Fibroblast of villous mesenchyme (primary cell): ENCODE results near the gene PC. TPM values are rescaled to one million over a fixed set of nuclear protein-coding genes. Genes with fewer than 3 reads are reported as not detected.

Source experiments
- DNase-seq: peaks from one replicate; pipeline ENCODE4 v3.0.0-alpha.2; 2010; ENCODE audit warnings: low read depth
- H3K4me3 ChIP-seq: 2 replicates; pipeline ENCODE4 v1.5.1; 2011; ENCODE audit warnings: low read depth, mild to moderate bottlenecking, low read length
- total RNA-seq: library from RNA; depleted of rRNA; stranded (reverse); fragments of >200 nt; gene quantifications from 2 replicates; pipeline ENCODE4 v1.2.3, GENCODE V29; 2012
- TF ChIP-seq, protein P1 (sequence below): IDR thresholded peaks from 2 replicates; pipeline ENCODE4 v1.5.1; 2012; ENCODE audit warnings: low read depth, mild to moderate bottlenecking, low read length; ENCODE audit not compliant: insufficient read depth

Gene PC
- total RNA-seq, 1 donor, result 11.7 TPM

- no peak overlapping the region for H3K4me3 ChIP-seq
- TF ChIP-seq, protein P1, sequence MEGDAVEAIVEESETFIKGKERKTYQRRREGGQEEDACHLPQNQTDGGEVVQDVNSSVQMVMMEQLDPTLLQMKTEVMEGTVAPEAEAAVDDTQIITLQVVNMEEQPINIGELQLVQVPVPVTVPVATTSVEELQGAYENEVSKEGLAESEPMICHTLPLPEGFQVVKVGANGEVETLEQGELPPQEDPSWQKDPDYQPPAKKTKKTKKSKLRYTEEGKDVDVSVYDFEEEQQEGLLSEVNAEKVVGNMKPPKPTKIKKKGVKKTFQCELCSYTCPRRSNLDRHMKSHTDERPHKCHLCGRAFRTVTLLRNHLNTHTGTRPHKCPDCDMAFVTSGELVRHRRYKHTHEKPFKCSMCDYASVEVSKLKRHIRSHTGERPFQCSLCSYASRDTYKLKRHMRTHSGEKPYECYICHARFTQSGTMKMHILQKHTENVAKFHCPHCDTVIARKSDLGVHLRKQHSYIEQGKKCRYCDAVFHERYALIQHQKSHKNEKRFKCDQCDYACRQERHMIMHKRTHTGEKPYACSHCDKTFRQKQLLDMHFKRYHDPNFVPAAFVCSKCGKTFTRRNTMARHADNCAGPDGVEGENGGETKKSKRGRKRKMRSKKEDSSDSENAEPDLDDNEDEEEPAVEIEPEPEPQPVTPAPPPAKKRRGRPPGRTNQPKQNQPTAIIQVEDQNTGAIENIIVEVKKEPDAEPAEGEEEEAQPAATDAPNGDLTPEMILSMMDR, result no peak
- DNase-seq, result no peak
These were observed 92.2 kb downstream of the PC start for GRCh38 chr11:66866007-66866406.

DNA sequence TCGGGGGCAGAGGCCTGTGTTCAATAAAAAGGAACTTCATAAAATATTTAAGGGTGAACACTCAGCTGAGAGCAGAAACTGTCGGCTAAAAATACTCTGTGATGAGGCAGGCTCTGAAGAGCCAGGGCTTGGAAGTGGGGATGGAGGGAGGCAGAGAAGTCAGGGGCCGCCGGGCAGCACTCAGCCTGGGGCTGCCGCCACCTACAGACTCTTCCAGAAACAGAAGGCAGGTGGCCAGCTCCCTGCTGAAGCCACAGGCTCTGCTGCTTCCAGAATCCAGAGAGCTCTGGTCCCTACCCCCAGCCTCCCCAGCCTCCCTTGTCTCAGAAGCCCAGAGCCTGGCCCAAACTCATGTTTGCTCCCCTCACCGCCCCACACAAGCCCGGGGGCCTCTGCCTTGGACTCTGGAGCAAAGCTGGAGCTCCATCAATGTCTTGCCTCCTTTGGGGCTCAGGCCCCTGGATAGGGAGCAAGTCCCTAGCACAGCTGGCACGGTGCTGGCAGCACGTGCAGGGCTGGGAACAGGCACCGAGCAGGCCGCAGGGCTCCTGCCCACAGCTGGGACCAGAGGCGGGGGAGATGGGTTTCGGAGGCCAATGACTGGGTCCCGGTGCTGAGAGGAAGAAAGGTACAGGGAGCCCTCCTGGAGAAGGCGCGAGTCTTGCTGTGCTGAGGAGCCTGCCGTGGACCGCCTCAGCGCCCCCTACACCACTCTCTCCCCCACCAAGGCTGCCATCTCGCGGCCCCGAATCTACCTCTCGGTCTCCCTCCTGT lies 93.1 kb downstream of the PC start:
- H3K4me3 ChIP-seq, result no peak overlapping the region
- DNase-seq, result no peak
- TF ChIP-seq, protein P1, result no peak

- no peak overlapping the region for H3K4me3 ChIP-seq
- DNase-seq, result no peak
- TF ChIP-seq, protein P1, result no peak
These were observed 93.8 kb downstream of the PC start for GRCh38 chr11:66864172-66864901.

DNA sequence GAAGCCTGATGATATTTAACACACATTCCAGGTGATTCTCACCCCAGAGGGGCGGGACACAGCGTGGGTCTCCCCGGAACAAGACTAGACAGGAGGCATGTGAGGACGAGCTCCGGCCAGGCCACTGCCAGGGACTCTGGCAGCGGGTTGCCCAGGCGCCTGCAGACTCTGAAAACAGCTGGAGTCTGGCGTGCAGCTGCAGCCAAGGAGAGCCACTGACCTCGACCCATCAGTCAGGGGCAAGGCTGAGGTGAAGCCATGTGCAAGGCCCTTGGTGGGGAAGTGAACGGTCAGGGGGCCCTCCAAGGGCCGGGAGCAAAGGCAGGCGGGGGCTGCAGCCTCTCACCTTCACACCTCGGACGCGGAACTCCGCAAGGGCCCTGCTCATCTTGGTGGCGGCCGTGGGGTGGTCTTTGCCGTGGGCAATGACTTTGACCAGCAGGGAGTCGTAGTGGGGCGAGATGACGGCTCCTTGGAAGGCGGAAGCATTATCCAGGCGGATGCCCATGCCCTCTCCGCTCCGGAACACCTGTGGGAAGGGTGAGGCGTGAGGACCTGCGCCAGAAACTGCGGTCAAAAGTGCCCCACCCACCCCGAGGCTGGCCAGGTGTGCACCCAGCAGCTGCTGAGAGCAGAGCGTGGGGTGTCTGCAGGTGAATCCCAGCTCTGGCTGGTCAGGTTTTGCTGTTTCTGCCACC lies 94.6 kb downstream of the PC start:
- DNase-seq, result no peak
- TF ChIP-seq, protein P1, result no peak
- no peak overlapping the region for H3K4me3 ChIP-seq

DNA sequence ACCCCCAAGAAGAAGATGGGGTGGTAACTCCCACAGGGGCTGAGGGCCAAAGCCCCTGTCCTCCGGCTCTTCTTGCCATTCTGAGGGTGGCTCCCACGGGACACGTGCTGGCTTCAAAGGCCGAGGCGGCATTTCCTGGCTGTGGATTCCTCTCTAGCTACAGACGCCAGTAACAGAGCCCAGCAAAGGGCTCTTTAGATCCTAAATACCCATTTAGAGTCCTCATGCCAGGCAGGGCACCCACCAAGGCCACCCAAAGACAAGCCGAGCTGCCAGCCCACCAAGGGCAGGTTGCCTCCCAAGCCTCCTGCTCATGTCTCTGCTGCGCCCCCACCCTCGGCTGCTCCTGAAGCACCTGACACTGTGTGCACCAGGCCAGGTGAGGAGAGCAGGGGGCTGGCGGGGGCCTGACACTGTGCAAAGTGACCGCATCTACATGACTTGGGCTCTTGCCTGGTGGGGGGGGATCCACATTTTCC lies 95.6 kb downstream of the PC start:
- TF ChIP-seq, protein P1, result no peak
- DNase-seq, result no peak
- no peak overlapping the region for H3K4me3 ChIP-seq

DNA sequence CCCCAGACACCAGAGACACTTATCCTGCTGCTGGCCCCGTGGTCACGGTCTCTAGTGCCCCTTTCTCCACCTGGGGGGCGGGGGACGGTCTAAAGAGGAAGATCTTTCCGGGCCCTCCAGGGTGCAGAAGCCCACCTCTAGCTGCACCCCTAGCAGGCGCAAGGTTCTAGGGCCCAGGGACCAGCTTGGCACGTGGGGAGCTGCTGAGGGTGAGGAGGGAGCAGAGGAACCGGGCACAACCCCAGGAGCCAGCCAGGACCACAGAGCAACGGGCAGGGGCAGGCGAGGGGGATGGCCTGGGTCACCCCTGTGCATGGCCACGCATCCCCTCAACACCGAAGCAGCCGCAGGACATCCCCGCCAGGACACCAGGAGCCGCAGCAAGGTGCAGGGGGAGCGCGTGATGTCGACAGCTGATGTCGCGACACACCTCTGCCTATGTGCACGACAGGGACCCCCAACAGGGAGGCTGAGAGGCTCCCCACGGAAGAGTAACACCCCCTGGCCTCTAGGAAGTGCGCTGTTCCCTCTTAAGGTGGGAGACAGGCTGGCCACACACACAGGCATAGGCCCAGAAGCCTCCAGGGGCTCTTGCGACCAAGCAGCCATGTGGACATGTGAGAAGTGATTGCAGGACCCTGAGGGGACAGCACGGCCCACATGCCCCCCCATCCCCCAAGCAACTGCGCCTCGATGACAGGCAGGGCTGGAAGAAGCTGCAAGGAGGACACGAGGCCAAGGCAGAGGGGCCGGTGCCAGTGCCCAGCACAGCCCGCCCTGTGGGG lies 96.2 kb downstream of the PC start:
- no peak for DNase-seq
- TF ChIP-seq, protein P1, result no peak
- no peak overlapping the region for H3K4me3 ChIP-seq
